ENCODE results near the gene NEK4. TPM values are rescaled to one million over a fixed set of nuclear protein-coding genes. Genes with fewer than 3 reads are reported as not detected.
A peak's percentile ranks its signal among the peaks of the same experiment; 100 is the strongest.

NEK4 gene
- total RNA-seq, 2 donors from 2014 or later: 20.9 to 25.1 TPM

GRCh38 chr3:52794612-52795099 lies 23.9 kb upstream of the NEK4 start, which contains the start of gene ITIH3:
ITIH3 (plus strand) TSS chr3:52794796; CDS start chr3:52794804, 8 bp downstream.
- DNase-seq (no peak), ATAC-seq (no peak)
- intact Hi-C loops (cut with DNase I, micrococcal nuclease): no loop called here

GRCh38 chr3:52793702-52794611 lies 23.2 kb upstream of the NEK4 start:
- DNase-seq: no peak
- intact Hi-C loops (cut with DNase I, micrococcal nuclease): no loop called here
- ATAC-seq: no peak

- intact Hi-C loops (cut with DNase I, micrococcal nuclease): no loop called here
- ATAC-seq: no peak
- no peak for DNase-seq
These were observed 22.4 kb upstream of the NEK4 start for GRCh38 chr3:52792961-52793695.

GRCh38 chr3:52792413-52792812 lies 21.7 kb upstream of the NEK4 start:
- intact Hi-C loops (cut with DNase I, micrococcal nuclease): no loop called here
- ATAC-seq (no peak), DNase-seq (no peak)

GRCh38 chr3:52791928-52792327 lies 21.2 kb upstream of the NEK4 start:
- no peak for DNase-seq
- no peak for ATAC-seq
- intact Hi-C loops (cut with DNase I, micrococcal nuclease): no loop called here

GRCh38 chr3:52791366-52791765 lies 20.6 kb upstream of the NEK4 start:
- intact Hi-C loops (cut with DNase I, micrococcal nuclease): no loop called here
- ATAC-seq (no peak), DNase-seq (no peak)

- no peak for DNase-seq
- no peak for ATAC-seq
- intact Hi-C loops (cut with DNase I, micrococcal nuclease): no loop called here
These were observed 20.0 kb upstream of the NEK4 start for GRCh38 chr3:52790741-52791140.

- ATAC-seq: no peak
- no peak for DNase-seq
- intact Hi-C loops (cut with DNase I, micrococcal nuclease): no loop called here
These were observed 19.6 kb upstream of the NEK4 start for GRCh38 chr3:52790337-52790736.

GRCh38 chr3:52789746-52790040 lies 19.0 kb upstream of the NEK4 start:
- DNase-seq (no peak), ATAC-seq (no peak)
- intact Hi-C loops (cut with DNase I, micrococcal nuclease): no loop called here

- DNase-seq: no peak
- intact Hi-C loops (cut with DNase I, micrococcal nuclease): no loop called here
- no peak for ATAC-seq
These were observed 18.4 kb upstream of the NEK4 start for GRCh38 chr3:52788890-52789745.

GRCh38 chr3:52787672-52788625 lies 17.2 kb upstream of the NEK4 start:
- ATAC-seq (no peak), DNase-seq (no peak)
- intact Hi-C loops (cut with DNase I, micrococcal nuclease): no loop called here

GRCh38 chr3:52787246-52787645 lies 16.5 kb upstream of the NEK4 start:
- no peak for DNase-seq
- no peak for ATAC-seq
- intact Hi-C loops (cut with DNase I, micrococcal nuclease): no loop called here

GRCh38 chr3:52786330-52787215 lies 15.8 kb upstream of the NEK4 start:
- DNase-seq (no peak), ATAC-seq (no peak)
- intact Hi-C loops (cut with DNase I, micrococcal nuclease): no loop called here

GRCh38 chr3:52784931-52785590 lies 14.3 kb upstream of the NEK4 start:
- intact Hi-C loops (cut with DNase I, micrococcal nuclease): no loop called here
- peak in 1 of 2 donors; percentile 17 for DNase-seq

GRCh38 chr3:52784021-52784621 lies 13.4 kb upstream of the NEK4 start:
- ATAC-seq (no peak), DNase-seq (peak in 1 of 2 donors; percentile 15)
- intact Hi-C loops (cut with DNase I, micrococcal nuclease): no loop called here

More at GRCh38 chr3:52784931-52785590, 14.3 kb upstream of the NEK4 start:
- no peak for ATAC-seq

- intact Hi-C loops (cut with DNase I, micrococcal nuclease): no loop called here
- ATAC-seq (no peak), DNase-seq (no peak)
These were observed 12.4 kb upstream of the NEK4 start for GRCh38 chr3:52783211-52783555.

All from left colon (tissue), 2 donors.